NCI-H510A (cell line): ENCODE results near the gene ZNF318.
A peak's percentile ranks its signal among the peaks of the same experiment; 100 is the strongest.
"Not testable (repeated sequence)": the region's sequence is repeated elsewhere in the genome, so short reads cannot be mapped to it uniquely, and the experiment has no call there.

ENCODE experiments used
- DNase-seq: peaks from one replicate; lab custom pipeline; 2025; lab: John Stamatoyannopoulos, UW

The ZNF318 gene, protein sequence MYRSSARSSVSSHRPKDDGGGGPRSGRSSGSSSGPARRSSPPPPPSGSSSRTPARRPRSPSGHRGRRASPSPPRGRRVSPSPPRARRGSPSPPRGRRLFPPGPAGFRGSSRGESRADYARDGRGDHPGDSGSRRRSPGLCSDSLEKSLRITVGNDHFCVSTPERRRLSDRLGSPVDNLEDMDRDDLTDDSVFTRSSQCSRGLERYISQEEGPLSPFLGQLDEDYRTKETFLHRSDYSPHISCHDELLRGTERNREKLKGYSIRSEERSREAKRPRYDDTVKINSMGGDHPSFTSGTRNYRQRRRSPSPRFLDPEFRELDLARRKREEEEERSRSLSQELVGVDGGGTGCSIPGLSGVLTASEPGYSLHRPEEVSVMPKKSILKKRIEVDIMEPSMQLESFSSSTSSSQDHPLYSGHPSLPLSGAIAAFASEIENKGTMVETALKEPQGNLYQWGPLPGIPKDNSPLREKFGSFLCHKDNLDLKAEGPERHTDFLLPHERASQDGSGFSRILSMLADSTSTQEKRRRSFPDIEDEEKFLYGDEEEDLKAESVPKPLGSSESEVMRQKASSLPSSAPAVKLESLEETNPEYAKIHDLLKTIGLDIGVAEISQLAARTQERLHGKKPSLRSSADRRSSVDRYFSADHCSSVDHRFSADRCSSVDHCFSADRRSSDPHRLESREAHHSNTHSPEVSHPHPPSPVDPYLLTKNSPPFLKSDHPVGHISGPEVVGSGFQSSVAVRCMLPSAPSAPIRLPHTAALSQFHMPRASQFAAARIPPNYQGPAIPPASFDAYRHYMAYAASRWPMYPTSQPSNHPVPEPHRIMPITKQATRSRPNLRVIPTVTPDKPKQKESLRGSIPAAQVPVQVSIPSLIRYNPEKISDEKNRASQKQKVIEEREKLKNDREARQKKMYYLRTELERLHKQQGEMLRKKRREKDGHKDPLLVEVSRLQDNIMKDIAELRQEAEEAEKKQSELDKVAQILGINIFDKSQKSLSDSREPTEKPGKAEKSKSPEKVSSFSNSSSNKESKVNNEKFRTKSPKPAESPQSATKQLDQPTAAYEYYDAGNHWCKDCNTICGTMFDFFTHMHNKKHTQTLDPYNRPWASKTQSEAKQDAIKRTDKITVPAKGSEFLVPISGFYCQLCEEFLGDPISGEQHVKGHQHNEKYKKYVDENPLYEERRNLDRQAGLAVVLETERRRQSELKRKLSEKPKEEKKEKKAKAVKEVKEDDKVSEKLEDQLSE (N-terminal part only)

DNA sequence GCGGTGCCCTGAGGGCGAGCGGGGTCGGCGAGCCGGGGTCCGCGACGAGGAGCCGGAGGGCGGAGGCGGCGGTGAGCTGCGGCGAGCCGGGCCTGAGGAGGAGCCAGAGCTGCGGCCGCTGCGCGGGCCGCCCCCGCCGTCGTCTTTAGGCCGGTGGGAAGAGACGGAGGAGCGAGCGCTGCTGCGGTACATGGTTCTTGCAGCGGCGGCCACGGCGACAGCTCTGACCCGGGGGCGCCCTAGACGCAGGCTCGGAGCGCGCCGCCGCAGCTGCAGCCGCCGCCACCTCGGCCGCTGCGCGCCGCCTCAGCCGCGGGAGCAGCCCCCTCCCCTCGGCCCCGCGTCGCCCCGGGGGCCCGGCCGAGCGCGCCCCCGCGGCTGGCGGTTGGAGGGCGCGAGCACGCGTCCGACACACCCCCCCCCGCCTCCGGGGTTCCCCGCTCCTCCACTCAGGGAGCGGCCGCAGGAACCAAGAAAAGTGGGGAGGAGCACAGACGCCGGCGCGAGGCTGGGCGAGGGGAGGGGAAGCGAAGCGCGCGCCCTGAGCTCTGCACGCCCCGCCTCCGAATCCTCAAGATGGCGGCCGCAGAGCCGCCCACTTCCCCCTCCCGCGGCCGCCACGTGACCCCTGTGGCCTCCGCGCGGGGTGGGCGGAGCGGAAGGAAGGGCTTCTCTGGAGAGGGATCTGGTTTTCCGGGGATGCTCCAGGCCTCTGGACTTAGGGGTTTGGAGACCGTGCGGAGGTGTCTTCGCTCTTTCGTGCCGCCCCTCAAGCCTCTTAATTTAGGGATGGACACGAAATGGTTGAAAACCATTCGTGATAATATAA lies at the start of gene ZNF318:
Gene ZNF318, minus strand, starts transcription at position 474 of the 829 bp plus-strand sequence. Its CDS starts 282 bp downstream, at position 192.
- DNase-seq = peak; percentile 99

DNA sequence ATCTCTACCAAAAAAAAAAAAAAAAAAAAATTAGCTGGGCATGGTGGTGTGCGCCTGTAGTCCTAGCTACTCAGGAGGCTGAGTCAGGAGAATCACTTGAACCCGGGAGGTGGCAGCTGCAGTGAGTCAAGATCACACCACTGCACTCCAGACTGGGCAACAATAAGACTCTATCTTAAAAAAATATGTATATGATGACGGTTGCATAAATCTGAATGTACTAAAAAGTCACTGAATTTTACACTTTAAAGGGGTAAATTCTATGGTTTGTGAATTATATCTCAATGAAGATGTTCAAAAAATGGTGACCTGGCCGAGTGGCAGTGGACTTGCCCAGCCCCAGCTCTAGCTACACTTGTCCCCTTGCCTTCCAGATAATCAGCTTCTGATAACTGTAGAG lies 47.5 kb upstream of the ZNF318 start:
- DNase-seq = no peak

DNA sequence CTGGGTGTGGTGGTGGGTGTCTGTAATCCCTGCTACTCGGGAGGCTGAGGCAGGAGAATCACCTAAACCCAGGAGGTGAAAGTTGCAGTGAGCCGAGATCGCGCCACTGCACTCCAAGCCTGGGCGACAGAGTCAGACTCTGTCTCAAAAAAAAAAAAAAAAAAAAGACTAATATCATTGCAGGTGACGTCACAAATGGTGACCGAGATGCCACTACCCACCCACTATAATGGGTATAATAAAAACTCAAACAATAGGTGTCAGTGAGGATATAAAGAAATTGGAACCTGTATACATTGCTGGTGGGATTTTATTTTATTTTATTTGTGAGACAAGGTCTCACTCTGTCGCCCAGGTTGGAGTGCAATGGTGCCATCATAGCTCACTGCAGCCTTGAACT lies 45.8 kb upstream of the ZNF318 start:
- DNase-seq = not testable (repeated sequence)

DNA sequence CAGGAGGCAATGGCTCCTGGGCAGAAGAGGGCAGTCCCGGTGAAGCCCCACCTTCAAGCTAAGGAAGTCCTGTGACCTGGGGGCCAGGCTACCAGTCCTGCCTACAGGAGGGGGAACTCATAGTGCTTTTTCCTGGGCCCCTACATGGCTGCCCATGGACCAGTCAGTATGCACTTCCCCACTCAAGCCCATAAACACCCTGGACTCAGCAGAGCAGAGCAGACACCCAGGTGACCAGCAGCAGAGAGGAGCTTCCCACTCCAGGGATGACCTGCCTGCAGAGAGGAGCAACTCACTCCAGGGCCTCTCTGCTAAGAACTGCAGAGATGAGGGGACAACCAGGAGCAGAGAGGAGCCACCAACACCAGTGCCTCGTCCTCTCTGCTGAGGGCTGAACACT lies 43.6 kb upstream of the ZNF318 start:
- no peak for DNase-seq

DNA sequence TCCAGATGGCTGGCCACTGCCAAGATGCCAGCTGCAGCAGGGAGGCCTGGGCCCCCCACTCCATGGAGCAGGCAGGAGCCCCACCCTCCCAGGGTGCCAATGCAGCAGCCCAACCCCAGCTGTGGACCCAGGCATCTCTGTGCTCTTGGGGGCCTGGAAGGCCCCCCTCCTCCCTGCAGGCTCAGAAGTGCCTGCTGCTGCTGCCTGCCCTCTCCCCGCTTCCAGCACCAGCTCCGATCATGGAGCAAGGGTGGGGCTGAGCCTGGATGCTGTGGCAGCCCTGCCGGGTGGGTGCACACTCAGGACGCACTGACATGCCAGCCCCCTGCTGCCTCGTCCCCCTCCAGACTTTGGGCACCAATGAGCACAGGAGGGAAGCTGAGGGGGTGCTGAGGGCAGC lies 43.1 kb upstream of the ZNF318 start:
- no peak for DNase-seq

DNA sequence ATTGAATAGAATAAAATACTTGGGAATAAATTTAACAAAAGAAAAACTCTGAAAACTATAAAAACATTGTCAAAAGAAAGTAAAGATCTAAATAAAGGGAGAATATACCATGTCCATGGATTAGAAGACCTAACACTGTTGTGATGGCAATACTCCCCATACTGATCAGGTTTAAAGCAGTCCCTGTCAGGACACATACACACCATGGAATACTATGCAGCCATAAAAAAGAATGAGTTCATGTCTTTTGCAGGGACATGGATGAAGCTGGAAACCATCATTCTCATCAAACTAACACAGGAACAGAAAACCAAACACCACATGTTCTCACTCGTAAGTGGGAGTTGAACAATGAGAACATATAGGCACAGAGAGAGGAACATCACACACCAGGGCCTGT lies 41.3 kb upstream of the ZNF318 start:
- DNase-seq = not testable (repeated sequence)

DNA sequence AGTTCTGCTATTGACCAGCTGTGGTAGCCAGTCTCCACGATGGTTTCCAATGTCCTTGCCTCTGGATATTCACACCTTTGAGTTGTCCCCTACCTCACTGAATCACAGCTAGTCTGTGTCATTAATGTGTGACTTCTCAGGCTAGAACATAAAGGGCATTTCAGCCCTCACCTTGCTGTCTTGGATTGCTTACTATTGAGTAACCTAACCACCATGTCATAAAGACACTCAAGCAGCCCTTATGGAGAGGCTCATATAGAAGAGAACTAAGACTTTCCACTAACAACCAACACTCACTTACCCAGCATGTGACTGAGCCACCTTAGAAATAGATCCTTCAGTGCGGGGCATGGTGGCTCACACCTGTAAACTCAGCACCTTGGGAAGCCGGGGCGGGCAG lies 38.8 kb upstream of the ZNF318 start:
- DNase-seq = no peak

DNA sequence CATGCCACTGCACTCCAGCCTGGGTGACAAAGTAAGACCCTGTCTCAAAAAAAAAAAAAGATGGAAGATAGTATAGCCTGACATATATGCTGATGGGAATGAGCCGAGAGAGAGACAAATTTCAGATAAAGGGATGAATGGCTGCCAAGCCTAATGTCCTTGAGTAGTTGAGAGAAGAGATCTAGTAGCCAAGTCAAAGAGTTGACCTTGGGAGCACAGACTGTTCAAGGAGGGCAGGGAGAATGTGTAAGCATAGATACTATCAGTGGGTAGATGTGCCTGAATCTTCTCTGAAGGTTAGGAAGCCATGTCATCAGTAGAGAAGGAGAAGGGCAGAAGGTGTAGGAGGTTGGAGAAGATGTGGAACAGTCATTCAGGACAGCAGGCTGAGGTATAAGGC lies 37.8 kb upstream of the ZNF318 start:
- DNase-seq = no peak

DNA sequence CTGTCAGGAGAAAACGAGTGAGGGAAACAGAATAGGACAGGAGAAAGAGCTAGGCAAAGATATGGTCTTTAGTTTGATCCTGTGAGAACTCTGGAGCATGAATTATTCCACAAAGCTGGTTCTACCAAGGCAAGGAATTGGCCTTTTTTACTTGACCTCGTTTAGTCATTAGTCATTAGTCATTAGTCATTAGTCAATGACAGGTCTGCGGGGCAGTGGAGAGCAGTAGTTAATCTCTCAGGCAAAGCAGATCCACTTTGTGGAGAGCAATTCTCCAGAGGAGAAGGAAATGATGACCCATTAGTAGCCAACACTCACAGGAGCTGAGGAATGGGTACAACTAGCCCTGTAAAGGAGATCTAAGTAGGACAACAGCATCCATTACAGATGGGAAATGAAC lies 35.9 kb upstream of the ZNF318 start:
- DNase-seq = no peak

DNA sequence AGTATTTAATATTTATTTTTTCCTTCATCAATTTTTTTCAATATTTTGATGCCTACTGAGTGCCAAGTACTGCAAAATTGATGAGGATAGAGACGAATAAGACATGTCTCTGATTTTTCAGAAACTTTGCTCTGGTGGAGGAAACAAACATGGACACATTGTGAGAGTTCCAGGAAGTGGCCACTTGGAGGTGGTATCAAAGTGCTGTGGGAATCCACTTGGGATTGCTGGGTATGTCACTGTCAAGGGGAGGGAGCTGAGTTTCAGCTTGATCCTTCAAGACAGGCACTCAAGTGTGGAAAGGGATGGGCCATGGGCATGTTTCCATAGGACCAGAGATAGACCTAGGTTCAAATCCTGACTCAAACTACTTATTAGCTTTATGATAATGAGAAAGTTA lies 33.4 kb upstream of the ZNF318 start:
- DNase-seq = no peak

DNA sequence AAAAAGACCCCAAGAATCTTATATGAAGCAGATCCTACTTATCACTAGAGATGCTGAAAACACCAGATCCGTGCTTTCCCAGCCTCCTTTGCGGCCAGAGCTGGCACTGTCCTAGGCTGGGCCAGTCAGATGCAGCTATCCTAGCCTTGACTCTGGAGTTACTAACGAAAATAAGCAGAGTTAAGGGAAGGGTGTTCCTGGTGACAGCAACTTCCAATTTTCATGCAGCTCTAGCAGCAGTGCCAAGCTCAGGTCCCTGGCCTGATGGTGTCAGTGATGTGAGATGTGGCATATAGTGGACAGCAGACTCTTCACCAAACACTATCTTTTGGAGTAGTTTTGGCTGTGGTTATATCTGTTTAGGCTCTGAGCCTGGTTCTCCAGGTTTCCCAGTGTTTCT lies 32.3 kb upstream of the ZNF318 start:
- no peak for DNase-seq

DNA sequence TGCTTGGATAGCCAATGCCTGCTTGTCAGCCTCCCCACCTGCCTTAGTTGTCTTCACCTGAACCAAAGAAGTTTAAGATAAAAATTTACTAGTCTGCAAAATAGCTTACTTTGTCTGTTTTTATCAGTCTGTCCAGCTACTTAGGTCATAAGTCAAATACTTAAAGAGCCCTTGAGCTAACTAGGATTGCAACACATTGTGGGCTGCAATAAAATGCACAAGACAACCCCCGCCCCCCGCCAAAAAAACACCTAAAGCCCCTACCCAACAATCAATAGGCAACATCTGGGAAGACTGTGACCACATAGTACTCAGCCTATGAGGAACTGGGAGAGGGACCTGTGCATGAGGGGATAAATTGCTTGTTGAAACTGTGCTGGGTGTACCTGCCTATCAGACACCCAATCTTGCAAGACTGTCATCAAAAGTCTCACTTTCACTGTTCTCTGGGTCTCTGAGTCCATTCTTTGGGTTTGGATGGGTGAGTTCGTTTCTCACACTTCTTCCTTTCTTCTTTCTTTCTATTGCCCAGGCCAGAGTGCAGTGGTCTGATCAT lies 30.6 kb upstream of the ZNF318 start:
- DNase-seq = no peak

DNA sequence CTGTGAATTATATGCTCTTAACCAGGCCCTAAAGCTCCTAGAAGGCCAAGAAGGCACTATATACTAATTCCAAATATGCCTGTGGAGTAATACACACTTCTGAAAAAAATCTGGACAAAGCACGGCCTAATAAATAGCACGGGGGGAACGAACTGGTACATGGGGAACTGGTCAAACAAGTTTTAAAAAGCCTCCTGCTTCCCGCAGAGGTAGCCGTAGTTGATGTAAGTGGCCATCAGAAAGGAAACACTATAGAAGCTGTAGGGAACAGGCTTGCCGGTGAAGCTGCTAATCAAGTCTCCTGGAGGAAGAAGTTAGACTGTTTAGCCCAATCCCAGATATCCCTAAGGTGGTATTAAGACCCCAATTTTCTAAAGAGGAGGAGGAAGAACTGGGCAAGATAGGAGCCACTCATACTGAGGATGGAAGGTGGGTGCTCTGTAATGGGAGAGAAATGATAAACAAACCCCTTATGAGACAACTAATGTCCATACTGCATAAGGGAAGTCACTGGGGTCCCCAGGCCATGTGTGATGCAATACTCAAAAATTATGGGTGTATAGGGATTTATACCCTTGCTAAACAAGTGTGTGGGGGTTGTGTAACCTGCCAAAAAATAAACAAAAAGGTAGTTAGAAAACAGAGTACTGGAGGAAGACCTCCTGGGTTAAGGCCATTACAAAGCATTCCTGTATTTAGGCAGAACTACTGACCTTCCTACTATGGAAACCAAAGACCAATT lies 27.1 kb upstream of the ZNF318 start:
- DNase-seq = peak; percentile 88

DNA sequence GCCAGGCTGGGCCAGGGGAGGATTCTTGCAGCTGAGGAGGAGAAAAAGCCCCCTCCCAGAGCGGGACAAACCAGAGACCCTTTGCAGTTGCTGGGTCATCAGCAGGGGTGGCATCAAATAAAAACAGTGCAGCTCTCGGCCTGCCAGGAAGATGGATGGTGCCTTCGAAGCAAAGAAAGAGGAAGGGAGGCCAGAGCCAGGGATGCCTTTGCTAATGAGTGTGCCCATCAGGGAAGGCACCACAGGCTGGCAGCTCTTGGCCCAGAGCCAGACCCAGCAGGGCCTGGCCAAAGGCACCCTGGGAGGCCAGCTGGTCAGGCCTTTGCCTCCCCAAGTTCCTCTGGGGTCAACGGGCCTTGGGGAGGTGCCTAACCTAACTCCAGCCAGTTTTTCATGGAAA lies 26.3 kb upstream of the ZNF318 start:
- peak; percentile 22 for DNase-seq

DNA sequence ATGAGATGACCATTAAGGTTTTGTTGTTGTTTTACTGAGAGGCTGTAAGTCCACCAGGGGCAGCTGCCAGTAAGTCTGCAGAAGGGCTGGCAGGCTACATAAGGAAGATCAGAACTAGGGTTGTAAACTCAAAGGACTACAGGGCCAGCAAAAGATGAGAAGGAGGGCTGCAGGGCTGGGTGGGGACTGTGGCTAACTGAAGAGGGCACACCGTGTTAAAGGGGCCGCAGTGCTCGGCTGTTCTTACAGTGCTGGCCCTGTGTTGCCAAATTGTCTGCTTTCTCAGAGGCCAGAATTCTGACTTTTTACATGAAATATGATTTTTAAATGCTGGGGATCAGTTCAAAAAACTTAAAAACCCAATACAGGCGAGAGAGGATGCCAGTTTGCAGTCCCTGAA lies 25.5 kb upstream of the ZNF318 start:
- DNase-seq = no peak

DNA sequence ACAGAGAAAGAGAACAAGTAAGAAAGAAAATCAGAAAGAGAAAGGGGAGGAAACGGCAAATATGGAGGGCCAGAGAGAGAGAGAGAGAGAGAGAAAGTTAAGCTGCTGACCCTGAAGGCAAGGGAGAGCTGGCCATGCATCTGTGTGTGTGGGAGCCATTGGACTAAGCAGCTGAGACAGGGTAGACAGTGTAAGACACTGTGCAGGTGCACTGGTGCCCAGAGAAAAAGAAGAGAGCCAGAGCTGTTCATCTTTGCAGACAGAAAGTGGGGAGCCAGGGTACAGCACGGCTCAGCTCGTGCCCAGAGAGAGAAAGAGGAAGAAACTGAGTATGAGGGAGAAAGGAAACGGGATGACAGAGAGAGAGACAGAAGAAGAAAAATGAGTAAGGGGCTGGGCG lies 24.2 kb upstream of the ZNF318 start:
- no peak for DNase-seq

DNA sequence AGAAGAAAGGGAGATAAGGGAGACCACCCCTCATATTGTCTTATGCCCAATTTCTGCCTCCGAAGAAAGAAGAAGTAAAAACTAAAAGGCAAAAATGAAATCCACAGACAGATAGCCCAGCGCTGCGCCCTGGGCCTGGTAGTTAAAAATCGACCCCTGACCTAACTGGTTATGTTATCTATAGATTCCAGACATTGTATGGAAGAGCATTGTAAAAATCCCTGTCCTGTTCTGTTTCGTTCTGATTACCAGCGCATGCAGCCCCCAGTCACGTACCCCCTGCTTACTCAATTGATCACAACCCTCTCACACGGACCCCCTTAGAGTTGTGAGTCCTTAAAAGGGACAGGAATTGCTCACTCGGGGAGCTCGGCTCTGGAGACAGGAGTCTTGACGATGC lies 23.7 kb upstream of the ZNF318 start:
- DNase-seq = not testable (repeated sequence)

DNA sequence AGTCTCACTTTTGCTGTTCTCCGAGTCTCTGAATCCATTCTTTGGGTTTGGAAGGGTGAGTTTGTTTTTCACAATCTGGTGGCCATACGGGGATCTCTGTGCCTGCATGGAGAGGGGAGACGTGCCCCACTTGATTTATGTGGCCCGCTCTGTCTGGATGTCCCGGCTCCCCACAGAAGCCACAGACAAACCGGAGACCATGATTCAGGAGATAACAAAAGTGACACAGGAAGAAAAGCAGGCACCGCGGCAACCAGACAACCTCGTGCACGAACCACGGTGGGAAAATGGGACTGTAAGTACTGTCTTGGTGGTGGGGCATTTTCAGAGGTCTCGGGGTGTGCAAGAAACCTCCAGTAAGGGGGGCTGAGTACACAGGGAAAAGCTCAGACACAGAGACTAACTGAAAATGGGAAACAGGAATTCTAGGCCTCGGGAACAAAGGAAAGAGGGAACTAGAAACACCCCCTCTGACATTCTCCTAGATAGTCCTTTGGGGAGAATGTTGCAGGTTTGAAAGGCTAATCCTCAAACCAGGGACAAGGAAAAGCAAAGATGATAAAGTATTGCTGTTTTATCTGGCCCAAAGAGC lies 22.1 kb upstream of the ZNF318 start:
- no peak for DNase-seq

DNA sequence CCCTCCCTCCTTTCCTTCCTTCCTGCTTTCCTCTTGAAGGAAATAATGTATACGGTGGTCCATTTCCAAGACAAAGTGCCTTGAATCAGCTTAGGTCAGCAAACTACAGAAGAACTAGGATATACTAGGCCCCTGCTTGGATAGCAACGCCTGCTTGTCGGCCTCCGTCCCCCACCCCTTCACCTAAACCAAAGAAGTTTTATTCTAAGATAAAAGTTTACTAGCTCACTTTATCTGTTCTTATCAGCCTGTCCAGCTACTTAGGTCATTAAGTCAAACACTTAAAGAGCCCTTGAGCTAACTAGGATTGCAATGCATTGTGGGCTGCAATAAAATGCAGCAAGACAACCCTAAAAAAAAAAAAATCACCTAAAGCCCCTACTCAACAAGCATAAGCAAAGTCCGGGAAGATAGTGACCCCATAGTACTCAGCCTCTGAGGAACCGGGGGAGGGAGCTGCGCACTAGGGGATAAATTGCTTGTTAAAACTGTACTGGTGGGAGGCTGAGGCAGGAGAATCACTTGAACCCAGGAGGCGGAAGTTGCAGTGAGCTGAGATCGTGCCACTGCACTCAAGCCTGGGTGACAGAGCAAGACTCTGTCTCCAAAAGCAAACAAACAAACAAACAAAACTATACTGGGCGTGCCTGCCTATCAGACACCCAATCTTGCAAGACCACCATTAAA lies 21.4 kb upstream of the ZNF318 start:
- DNase-seq = not testable (repeated sequence)
